Measurements from ENCODE around the gene FANCE. TPM values are rescaled to one million over a fixed set of nuclear protein-coding genes. Genes with fewer than 3 reads are reported as not detected.

Gene FANCE
- total RNA-seq, 1 donor from 2014 or later = 9.3 TPM

- H3K9me3 ChIP-seq (ENCODE audit: low read depth) = no peaks in the 10 kb centered on the region
- no peak overlapping the region for H3K27ac Mint-ChIP-seq
- no peaks in the 10 kb centered on the region for H3K79me2 ChIP-seq (ENCODE audit: low read depth)
- H3F3A ChIP-seq (ENCODE audit: low read depth) = no peaks in the 10 kb centered on the region
- no peak overlapping the region for H3K9ac ChIP-seq
- H3K36me3 Mint-ChIP-seq = peaks cover 16% of the 10 kb centered on the region
- no peak overlapping the region for H3K4me3 ChIP-seq
- H3K27ac ChIP-seq = no peak overlapping the region
- H3K27me3 ChIP-seq = no peaks in the 10 kb centered on the region
- H3K36me3 ChIP-seq = no peaks in the 10 kb centered on the region
- H3K9me3 Mint-ChIP-seq = no peaks in the 10 kb centered on the region
- no peak overlapping the region for H3K4me2 ChIP-seq
- no peak overlapping the region for H2AFZ ChIP-seq (replicated peaks)
- DNase-seq (ENCODE audit: low spot score) = peak; percentile 80
- peaks cover 11% of the 10 kb centered on the region for H3K27me3 Mint-ChIP-seq (ENCODE audit: insufficient read depth, low read depth)
- peaks cover 4% of the 10 kb centered on the region for H3K4me1 Mint-ChIP-seq
- H4K20me1 ChIP-seq (ENCODE audit: low read depth) = no peaks in the 10 kb centered on the region
- TF ChIP-seq CTCF (IDR thresholded peaks at IDR 0.05) (peak; percentile 65), EZH2 (IDR thresholded peaks at IDR 0.05) (no peak)
- H3K4me1 ChIP-seq = no peaks in the 10 kb centered on the region
- no peak overlapping the region for H3K4me3 Mint-ChIP-seq
Observed at GRCh38 chr6:35415065-35415891, 36.9 kb upstream of the FANCE start.

- H3K4me1 Mint-ChIP-seq = peaks cover 4% of the 10 kb centered on the region
- Histone ChIP-seq H3K36me3 (no peaks in the 10 kb centered on the region), H3F3A (ENCODE audit: low read depth) (no peaks in the 10 kb centered on the region), H3K4me3 (no peak overlapping the region), H3K9ac (no peak overlapping the region), H3K79me2 (ENCODE audit: low read depth) (no peaks in the 10 kb centered on the region), H4K20me1 (ENCODE audit: low read depth) (no peaks in the 10 kb centered on the region), H3K27me3 (no peaks in the 10 kb centered on the region), H3K4me1 (no peaks in the 10 kb centered on the region), H2AFZ (replicated peaks) (no peak overlapping the region), H3K9me3 (ENCODE audit: low read depth) (no peaks in the 10 kb centered on the region), H3K27ac (no peak overlapping the region), H3K4me2 (no peak overlapping the region)
- H3K27ac Mint-ChIP-seq = no peak overlapping the region
- peaks cover 8% of the 10 kb centered on the region for H3K27me3 Mint-ChIP-seq (ENCODE audit: insufficient read depth, low read depth)
- H3K4me3 Mint-ChIP-seq = no peak overlapping the region
- no peaks in the 10 kb centered on the region for H3K9me3 Mint-ChIP-seq
- TF ChIP-seq CTCF (IDR thresholded peaks at IDR 0.05) (no peak), EZH2 (IDR thresholded peaks at IDR 0.05) (no peak), EZH2phosphoT487 (IDR thresholded peaks at IDR 0.05) (no peak)
- H3K36me3 Mint-ChIP-seq = peaks cover 7% of the 10 kb centered on the region
- no peak for DNase-seq (ENCODE audit: low spot score)
Observed at GRCh38 chr6:35417979-35418661, 34.0 kb upstream of the FANCE start.

GRCh38 chr6:35419417-35419816 lies 32.7 kb upstream of the FANCE start:
- H3K27me3 ChIP-seq = no peaks in the 10 kb centered on the region
- H3K27me3 Mint-ChIP-seq (ENCODE audit: insufficient read depth, low read depth) = peaks cover 4% of the 10 kb centered on the region
- H3K9me3 ChIP-seq (ENCODE audit: low read depth) = no peaks in the 10 kb centered on the region
- H3K4me1 Mint-ChIP-seq = peaks cover 4% of the 10 kb centered on the region
- H3K27ac Mint-ChIP-seq = no peak overlapping the region
- no peak overlapping the region for H3K27ac ChIP-seq
- no peaks in the 10 kb centered on the region for H3K9me3 Mint-ChIP-seq
- no peak overlapping the region for H3K4me2 ChIP-seq
- TF ChIP-seq CTCF (IDR thresholded peaks at IDR 0.05) = peak; percentile 33
- no peak for TF ChIP-seq EZH2phosphoT487 (IDR thresholded peaks at IDR 0.05)
- TF ChIP-seq EZH2 (IDR thresholded peaks at IDR 0.05) = no peak
- H3K4me3 Mint-ChIP-seq = no peak overlapping the region
- H3F3A ChIP-seq (ENCODE audit: low read depth) = no peaks in the 10 kb centered on the region
- H4K20me1 ChIP-seq (ENCODE audit: low read depth) = no peaks in the 10 kb centered on the region
- H2AFZ ChIP-seq (replicated peaks) = no peak overlapping the region
- H3K4me3 ChIP-seq = no peak overlapping the region
- no peaks in the 10 kb centered on the region for H3K4me1 ChIP-seq
- H3K79me2 ChIP-seq (ENCODE audit: low read depth) = no peaks in the 10 kb centered on the region
- H3K36me3 Mint-ChIP-seq = peaks cover 5% of the 10 kb centered on the region
- H3K36me3 ChIP-seq = no peaks in the 10 kb centered on the region
- H3K9ac ChIP-seq = no peak overlapping the region
- peak; percentile 44 for DNase-seq (ENCODE audit: low spot score)

Measured in neural progenitor cell (in vitro differentiated cells).